Suprapubic skin (tissue), 3 donors: ENCODE measurements around the gene C14orf180.

ENCODE experiments used
- POLR2A ChIP-seq, 2 donors: fragments of 450-650 bp; IDR thresholded peaks; one replicate each; pipeline ENCODE4 v1.6.1; 2017; ENCODE audit warnings: antibody characterized with exemption in 2 of 2, mild to moderate bottlenecking in 2 of 2, moderate library complexity in 2 of 2
- TF ChIP-seq, protein P1 (sequence below), 2 donors: fragments of 200-600 bp in 1 of 2; fragments of 450-650 bp in 1 of 2; sonication (generic) in 1 of 2; IDR thresholded peaks; one replicate each; pipeline ENCODE4 v1.5.1; 2016 to 2019; ENCODE audit warnings: antibody characterized with exemption in 2 of 2, mild to moderate bottlenecking in 1 of 2, moderate library complexity in 1 of 2

DNA sequence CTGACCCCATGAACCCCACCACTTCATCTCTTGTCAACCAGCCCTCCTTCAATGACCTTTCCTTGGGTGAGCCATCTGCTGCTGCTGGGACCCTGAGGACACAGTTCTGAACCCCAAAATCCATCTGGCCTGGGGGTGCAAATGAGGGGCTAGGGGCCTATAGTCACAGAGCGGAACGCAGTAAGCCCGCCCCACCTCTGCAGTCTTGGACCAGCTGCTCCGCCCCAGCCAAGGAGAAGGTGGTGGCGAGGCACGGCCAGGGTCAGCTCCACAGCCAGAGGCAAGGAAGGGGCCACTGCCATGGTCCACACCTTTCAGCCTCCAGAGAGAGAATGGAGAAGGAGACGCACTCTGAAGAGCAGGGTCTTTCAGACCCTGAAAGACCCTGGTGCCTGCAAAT is 19.9 kb downstream of the C14orf180 start:
- TF ChIP-seq, protein P1, sequence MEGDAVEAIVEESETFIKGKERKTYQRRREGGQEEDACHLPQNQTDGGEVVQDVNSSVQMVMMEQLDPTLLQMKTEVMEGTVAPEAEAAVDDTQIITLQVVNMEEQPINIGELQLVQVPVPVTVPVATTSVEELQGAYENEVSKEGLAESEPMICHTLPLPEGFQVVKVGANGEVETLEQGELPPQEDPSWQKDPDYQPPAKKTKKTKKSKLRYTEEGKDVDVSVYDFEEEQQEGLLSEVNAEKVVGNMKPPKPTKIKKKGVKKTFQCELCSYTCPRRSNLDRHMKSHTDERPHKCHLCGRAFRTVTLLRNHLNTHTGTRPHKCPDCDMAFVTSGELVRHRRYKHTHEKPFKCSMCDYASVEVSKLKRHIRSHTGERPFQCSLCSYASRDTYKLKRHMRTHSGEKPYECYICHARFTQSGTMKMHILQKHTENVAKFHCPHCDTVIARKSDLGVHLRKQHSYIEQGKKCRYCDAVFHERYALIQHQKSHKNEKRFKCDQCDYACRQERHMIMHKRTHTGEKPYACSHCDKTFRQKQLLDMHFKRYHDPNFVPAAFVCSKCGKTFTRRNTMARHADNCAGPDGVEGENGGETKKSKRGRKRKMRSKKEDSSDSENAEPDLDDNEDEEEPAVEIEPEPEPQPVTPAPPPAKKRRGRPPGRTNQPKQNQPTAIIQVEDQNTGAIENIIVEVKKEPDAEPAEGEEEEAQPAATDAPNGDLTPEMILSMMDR (IDR thresholded peaks at IDR 0.05): no peak
- no peak for TF ChIP-seq POLR2A (IDR thresholded peaks at IDR 0.05)
